ENCODE measurements around the gene TMTC2.
"Not testable (repeated sequence)": the region's sequence is repeated elsewhere in the genome, so short reads cannot be mapped to it uniquely, and the experiment has no call there.

TMTC2 gene

DNA sequence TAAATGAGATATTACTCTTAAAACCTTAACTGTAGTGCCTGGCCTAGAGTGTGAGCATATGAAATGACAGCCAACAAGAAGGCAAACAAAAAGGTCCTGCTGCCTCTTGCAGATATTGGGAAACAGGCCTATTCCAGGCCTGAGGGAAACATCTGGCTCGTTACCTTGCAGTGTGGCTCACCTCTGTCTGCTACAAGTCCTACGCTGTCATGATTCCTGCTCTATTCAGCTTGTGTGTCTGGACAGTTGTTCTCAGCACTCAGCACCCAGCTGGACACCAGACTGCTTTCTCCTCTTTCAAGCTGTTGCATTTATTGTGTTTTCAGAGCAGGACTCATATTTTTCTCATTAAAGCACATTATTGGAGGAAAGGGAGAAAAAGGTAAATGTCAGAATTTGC lies 113.5 kb downstream of the TMTC2 start:
- DNase-seq, result no peak

GRCh38 chr12:82801951-82802610 lies 115.4 kb downstream of the TMTC2 start:
- no peak for DNase-seq

- DNase-seq, result no peak
Observed at GRCh38 chr12:82803201-82803600, 116.5 kb downstream of the TMTC2 start.

DNA sequence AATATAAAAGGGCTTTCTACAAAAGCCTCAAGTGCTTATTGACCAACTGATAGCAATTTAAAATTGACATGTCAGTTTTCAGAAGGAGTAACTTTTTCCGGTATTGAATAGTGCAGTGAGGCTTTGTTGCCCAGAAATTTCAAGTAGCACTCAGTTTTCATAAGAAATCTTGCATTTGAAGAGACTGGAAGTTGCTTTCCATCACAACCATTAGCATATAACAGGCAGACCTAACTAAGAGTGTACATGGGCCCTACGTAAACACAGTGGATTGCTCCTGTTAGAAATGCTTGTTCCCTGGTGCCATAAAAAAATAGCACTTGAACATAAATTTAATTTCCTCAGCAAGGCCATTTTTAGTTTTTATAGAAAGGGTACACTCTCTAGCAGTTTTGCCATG lies 117.9 kb downstream of the TMTC2 start:
- DNase-seq, result no peak

DNA sequence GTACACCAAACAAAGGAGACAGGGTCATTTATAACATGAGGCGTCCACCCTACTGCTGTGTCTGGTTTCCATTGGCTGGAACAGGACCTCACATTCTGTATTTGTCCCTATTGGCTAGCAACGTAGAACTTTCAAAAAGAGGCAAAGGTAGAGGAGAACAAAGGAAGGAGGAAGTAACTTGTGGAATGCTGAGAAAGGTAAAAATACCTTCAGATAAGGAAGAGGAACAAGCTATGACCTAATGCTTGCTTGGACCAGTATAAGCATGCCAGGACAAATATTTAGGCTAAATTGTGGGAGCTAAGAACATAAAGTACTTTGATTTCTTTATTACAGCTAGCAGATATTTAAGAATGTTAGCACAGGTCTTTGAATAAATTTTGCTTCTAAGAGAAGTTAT lies 118.3 kb downstream of the TMTC2 start:
- not testable (repeated sequence) for DNase-seq

DNA sequence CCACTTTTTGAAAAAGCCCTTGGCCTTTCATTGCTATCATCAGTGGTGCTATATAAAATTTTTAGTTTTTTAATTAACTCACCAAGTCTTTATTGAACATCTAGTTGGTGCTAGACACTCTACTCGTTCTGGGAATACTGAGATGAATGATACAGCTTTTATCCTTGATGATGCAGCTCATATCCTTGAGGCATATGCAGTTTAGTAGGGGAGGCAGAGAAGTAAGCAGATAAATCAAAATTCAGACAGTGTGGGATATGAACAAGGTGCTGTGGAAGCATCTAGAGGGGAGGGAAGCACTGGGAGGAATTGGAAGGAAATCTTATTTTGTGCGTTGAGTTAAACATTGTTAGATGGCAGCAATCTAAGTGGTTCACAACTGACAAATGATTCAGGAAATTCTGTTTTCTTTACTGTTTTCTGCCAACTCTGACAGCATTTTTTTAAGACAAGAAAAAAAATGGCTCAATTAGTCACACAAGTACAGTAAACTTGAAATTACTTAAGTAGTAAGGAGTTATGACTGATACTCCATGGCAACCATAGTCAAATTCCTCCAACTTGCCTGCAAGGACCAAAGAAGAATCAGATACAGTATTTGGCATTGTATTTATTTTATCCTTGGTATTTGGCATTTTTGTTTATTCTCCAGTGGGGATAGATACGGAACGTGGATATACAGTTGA lies 119.2 kb downstream of the TMTC2 start:
- no peak for DNase-seq

- no peak for DNase-seq
Observed at GRCh38 chr12:82807132-82807737, 120.5 kb downstream of the TMTC2 start.

GRCh38 chr12:82810568-82810967 lies 123.9 kb downstream of the TMTC2 start:
- no peak for DNase-seq

GRCh38 chr12:82817368-82817767 lies 130.7 kb downstream of the TMTC2 start:
- DNase-seq, result no peak

DNA sequence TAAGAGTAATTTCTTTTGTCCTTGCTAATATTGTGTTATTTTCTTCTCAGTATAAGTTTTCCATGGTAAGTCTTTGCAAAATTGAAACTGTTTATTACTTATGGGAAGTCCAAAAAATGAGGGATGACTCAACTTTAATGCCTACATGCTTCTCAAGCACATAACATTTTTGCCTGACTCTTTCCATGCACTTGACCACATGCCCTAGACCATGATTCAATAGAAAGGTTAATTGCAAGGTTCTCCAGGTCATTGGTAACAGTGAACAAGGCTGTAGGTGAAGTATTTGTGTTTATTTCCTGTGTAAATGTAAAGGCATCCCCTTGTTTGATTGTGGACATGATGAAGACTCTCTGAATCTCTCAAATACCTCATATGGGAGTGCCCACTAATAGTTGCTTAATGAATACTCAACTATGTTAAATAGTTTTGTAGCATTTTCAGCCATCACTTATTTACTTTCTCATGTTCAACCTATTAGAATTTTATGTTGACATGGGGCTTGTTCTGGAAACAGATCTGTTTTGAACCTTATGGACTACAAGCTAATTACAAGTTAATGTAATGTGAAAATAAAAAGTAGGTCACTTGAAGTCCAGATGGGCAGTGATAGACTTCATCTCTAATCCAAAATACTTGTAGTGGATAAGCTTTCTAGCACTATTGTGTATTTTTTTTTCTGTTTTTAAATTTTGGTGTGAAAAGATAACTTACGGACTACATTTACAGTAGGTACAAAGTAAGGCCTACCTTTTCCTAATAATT lies 131.7 kb downstream of the TMTC2 start:
- no peak for DNase-seq

DNA sequence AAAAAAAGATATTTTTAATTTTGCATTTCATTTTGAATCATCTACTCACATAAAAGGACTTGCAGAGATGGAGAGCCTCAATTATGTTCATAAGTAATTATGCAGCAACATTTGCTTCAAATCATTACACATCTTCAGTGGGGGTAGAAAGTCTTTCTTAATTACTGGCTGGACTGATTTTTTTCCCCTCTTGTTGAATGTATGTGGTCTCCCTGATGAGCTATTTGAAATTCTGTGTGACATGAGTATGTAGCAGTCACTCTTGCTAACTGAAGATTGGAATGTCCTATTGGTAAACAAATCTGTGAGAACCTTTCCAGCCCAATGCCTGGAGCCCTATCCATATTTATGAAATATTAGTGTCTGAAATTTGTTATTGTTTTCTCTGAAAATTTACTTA lies 139.8 kb downstream of the TMTC2 start:
- DNase-seq, result no peak

DNA sequence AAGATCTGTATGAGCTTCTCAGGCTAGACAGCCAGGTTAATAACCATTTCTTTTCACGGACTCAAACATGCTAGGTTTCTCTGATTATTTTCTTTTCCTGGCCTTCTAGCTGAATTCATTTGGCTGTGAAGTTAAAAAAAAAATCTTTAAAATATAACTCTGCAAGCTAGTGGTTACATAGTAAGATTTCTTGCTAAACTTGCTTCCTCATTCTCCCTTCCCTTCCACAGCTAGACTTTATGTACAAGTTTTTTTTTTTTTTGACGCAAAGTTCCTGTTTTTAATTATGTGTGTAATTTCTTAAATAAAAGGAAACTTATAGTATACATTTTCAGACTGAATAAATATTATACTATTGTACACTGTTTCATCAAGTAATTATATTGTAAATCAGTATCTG lies 145.4 kb downstream of the TMTC2 start:
- no peak for DNase-seq

DNA sequence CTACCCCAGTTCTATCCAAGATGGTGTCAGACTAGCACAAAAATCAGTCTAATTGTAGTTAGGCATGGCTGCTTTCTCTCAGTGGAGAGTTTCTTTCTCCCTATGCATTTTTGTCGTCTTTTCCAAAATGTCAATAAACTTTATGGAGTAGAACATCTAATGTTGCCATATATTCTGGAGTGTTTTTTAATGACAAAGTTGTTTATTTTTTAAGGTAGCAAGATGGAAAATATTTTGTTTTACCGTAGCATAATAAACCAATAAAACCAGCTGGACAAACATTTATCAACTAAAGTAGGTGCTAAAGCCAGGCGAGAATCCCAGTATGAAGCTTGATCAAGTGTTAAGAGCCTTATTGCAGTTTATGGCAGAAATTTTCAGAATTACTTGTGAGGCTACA lies 146.3 kb downstream of the TMTC2 start:
- DNase-seq, result no peak

GRCh38 chr12:82833481-82833880 lies 146.8 kb downstream of the TMTC2 start:
- DNase-seq, result no peak

DNA sequence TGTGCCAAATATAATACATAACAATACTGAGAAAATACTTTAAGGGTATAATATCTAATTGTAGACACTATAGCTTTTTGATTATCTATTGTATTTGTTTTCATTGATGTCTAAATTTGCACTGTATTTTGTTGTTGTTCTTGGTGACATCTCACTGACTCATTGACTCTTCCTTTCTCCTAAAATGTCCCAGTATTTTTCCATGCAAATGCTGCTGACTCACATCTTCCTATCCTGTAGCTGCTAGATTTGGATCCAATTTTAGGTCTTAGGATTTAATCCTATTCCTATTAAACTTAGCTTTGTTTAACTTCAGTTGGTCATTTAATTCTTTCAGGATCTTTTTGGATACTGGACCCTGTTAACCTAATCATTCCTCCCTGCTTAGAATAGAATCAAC lies 148.5 kb downstream of the TMTC2 start:
- DNase-seq, result peak in 1 of 2 experiments; percentile 52

DNA sequence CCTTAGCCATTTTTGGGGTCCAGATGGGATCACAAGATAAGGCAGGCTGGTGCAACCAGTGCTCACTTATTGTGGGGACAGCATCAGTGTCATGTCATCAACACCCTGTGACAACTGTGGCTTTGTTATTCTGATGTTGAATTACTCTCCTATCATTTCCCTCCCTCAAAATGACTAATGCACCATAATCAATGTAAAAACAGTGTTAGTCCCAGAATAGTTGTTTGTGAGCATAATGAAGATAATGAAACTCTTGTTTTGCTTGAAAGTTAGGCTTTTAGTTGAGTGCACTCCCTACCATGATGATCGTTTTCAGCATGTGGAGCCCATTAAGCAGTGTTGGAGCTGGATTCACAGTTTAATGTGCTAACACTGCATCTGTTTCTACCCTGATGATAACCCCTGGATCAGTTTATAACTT lies 151.4 kb downstream of the TMTC2 start:
- DNase-seq, result no peak

- no peak for DNase-seq
Observed at GRCh38 chr12:82838827-82839226, 152.1 kb downstream of the TMTC2 start.

GRCh38 chr12:82839796-82840195 lies 153.1 kb downstream of the TMTC2 start:
- no peak for DNase-seq

GRCh38 chr12:82841487-82841904 lies 154.8 kb downstream of the TMTC2 start:
- no peak for DNase-seq

GRCh38 chr12:82842480-82842879 lies 155.8 kb downstream of the TMTC2 start:
- DNase-seq, result no peak

GRCh38 chr12:82845076-82845475 lies 158.4 kb downstream of the TMTC2 start:
- not testable (repeated sequence) for DNase-seq

DNA sequence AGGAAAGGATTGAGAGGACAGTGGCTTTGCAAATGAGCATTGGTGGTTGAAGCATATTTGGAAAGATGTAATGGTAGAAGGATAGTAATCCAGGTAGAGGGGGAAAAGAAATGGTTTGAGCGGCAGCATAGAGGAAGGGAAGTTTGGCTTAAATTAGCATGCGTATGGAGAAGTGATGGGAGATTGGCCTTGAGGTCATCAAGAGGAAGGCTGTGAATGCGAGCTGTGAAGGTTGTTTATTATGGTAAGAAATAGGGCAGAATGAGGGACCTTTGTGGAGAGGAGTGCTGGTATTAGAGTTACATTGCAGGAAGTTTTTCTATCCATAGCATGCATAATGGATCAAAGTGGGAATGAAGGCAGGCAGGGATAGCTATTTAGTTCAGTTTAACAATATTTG lies 162.1 kb downstream of the TMTC2 start:
- no peak for DNase-seq

DNA sequence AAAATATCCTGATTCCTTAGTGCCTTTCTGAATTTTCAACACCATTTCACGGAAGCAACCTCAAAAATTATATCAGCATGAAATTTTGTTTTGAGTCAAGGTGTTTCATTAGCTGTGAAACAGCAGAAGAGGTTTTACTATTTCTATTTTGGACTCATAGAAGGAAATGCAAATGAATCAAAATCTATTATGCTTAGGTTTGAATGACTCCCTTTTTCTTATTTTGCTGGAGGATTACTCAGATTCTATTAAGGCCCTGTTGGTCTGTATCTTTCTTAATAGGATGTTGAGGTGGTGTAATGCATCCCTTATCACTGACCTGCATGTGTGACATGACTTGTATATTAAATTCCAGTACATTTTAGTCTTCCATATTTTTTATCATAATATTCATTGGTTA lies 165.8 kb downstream of the TMTC2 start:
- DNase-seq, result no peak

GRCh38 chr12:82855872-82856271 lies 169.2 kb downstream of the TMTC2 start:
- no peak for DNase-seq

Data from SW 1271 (cell line).